GM18517 (cell line): ENCODE data around the gene PRKAR1B.
"Not testable (repeated sequence)": the region's sequence is repeated elsewhere in the genome, so short reads cannot be mapped to it uniquely, and the experiment has no call there.

Experiments
- ATAC-seq: cut with Tn5 transposase; IDR thresholded peaks from one replicate; pipeline ENCODE4 v1.9.1; 2021; ENCODE audit warnings: mild to moderate bottlenecking, moderate library complexity; ENCODE audit not compliant: unreplicated experiment

The PRKAR1B gene

DNA sequence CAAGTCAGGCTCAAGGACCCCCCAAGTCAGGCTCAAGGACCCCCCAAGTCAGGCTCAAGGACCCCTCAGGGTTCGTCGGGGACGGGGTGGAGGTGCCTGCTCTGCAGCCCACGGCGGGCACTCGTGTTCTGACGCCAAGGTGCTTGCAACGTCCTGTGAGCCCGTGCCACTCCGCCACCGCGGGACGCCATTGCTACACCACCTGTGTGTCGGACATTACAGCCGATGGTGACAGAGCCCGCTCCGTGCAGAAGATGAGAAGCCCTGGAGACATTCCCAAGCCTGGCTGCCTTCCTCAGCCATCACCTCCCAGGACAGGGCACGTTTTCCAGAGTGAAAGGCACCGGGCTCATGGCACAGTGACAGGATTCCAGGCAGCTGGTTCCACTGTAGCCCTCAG, 98.3 kb downstream of the PRKAR1B start:
- no peak for ATAC-seq

DNA sequence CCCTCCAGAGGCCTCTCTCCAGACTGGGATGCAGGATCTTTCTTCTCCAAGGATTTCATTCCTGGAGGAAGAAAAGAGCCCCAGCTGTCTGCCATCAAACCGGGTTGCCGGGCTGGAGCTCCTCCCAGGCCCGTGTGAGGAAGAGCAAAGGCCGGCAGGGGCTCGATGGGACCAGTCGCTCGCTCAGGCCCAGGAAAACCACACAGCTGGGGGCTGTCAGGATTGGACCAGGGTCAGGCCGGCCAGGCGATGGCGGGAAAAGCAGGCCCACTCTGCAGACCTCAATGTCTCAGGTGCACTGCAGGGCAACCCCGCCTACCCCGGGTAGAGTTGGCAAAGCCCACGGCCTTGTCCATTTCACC, 98.7 kb downstream of the PRKAR1B start:
- ATAC-seq = no peak

DNA sequence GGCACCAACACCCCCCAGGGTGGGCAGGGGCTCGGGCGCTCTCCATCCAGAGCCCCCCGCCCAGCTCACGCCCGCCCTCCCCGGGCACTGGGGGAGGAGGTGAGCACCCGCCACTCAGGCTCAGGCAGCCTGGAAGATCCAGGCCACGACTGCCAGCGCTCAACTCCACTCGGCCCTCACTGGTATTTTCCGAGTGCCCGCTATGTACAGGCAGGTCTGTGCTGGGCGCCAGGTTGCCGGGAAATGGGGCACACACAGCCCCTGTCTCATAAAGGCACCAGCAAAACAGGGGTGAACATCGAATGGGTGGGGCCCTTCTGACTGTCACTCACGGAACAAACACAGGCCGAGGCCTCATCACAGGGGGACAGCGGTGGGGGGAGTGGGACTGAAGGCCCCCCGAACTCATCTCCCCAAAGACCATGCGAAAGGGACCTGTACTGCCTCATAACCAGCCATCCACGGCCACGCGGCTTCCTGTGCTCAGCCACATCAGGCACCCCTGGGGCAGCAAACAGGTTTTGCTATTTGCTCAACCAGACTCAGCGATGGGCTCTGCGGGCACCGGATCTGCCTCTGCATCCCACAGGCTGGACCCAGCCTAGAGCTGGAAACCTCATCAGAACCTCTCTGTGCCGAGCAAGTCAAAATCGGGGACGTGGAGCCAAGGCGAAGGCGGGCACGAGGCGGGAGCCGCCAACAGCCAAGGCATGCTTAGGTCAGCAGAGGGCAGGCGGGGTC, 99.2 kb downstream of the PRKAR1B start:
- no peak for ATAC-seq

GRCh38 chr7:625376-625971, 101.6 kb downstream of the PRKAR1B start:
- no peak for ATAC-seq

DNA sequence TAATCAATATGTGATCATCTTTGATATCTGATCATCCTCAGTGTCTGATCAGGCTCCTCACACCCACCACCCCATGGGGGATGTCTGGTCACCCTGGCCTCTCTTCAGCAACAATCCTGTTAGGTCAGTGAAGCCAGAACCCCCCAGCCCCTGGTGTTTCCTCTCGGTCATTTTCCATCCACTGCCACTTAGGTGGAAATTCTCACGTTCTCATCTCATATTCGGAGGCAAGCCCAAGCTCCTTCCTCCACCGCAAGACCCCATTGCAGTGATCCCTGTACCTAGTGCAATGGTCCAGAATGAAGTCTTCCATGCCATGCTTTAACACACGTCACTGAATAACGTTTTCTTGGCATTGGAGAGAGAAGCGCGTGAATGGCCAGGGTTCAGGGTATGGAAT, 103.6 kb downstream of the PRKAR1B start:
- no peak for ATAC-seq

DNA sequence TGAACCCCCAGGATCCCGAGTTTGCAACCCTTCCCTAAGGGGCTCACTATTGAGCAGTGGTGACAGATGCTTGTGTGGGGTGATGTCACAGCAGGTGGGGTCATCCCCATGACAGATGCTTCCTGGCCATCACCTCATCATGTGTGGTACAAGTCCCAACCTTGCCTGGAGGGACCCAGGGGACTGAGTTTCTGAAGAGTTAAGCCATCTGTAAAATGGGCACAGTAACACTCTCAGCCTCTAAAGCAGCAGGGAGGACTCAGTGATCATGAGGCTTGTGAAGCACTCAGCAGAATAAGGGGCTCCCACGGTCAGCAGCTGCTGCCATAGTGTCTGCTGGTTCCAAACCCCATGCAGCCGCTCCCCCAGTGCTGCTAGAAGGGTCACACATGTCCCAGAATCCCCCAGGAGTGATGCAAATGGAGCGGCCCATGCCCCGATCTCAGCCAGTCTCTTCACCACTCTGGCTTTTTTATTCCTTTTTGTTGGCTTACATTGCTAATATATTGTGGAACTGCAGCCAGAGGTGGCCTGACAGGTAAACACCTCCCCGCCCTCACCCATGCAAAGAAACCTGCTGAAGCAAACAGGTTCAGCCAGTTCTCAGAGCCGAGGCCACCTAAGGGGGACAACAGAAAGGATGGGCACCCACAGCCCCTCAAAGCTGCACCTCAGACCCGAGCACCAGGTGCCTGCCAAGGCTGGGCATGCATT, 105.4 kb downstream of the PRKAR1B start:
- no peak for ATAC-seq

DNA sequence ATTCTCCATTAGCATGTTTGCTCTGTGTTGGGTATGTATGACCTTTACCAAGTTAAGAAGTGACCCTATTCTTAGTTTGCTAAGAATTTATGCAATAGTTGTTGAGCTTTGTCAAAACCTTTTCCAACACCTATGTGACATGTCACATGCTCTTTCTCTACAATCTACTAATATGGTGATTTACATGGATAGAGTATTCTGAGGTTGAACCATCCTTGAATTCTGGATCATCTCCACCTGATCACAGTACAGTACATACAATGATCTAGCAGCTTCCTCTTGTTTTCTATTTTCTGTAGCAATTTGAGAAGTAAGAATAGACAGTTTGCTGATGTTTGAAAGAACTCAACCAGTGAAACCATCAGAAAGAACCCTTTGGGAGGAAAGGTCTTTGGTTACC, 106.2 kb downstream of the PRKAR1B start:
- ATAC-seq = no peak

GRCh38 chr7:620056-620455, 107.0 kb downstream of the PRKAR1B start:
- no peak for ATAC-seq

DNA sequence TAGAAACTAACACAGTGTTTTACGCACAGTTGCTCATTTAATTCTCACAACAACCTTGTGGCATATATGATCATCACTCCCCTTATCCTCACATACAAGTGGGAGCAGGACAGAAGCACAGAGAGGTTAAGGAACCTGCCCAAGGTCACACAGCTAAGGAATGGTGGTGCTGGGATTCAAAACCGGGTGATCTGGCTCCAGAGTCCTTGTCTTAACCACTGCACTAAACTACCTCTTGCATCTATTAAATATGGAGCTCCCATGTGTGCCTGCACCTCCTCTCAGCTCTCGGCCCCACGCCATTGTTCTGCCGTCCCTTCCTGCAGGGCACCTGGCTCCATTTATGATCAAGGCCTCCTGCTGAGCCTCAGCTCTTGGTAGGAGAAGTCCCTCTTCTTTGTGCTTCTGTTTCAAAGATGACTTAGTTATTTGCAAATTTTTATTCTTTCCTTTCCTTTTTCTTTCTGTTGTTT, 107.7 kb downstream of the PRKAR1B start:
- no peak for ATAC-seq

DNA sequence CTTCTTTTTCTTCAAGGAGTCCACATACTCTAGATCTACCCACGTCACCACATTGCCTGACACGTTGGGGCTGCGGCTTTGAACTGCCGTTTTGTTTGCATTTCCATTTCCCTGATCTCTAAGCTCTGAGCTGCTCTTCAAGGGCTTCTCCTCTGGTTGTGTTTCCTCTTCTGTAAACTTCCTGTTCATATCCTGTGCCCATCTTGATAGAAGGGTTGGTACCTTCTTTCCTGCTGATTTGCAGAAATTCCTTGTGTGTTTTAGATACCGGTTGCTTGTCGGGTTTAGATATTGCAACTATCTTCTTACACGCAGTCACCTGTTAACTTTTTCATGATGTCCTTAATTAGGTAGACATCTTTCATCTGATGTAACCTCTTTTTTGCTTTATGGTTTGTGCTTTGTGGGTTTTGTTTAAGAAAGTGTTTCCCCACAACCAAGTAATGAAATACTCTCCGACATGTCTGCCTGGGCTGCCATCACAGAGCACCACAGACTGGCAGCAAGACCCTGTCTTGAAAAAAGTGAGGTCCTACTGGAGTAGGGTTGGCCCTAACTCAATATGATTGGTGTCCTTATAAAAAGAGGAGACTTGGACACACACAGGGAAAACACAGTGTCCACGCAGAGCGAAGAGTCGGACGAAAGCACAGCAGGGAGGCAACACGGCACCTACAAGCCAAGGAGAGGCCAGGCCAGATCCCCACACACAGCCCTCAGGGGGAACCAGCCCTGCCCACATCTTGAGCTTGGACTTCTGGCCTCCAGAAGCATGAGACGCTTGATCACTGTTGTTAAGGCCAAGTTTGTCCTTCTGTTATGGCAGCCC, 108.3 kb downstream of the PRKAR1B start:
- no peak for ATAC-seq

DNA sequence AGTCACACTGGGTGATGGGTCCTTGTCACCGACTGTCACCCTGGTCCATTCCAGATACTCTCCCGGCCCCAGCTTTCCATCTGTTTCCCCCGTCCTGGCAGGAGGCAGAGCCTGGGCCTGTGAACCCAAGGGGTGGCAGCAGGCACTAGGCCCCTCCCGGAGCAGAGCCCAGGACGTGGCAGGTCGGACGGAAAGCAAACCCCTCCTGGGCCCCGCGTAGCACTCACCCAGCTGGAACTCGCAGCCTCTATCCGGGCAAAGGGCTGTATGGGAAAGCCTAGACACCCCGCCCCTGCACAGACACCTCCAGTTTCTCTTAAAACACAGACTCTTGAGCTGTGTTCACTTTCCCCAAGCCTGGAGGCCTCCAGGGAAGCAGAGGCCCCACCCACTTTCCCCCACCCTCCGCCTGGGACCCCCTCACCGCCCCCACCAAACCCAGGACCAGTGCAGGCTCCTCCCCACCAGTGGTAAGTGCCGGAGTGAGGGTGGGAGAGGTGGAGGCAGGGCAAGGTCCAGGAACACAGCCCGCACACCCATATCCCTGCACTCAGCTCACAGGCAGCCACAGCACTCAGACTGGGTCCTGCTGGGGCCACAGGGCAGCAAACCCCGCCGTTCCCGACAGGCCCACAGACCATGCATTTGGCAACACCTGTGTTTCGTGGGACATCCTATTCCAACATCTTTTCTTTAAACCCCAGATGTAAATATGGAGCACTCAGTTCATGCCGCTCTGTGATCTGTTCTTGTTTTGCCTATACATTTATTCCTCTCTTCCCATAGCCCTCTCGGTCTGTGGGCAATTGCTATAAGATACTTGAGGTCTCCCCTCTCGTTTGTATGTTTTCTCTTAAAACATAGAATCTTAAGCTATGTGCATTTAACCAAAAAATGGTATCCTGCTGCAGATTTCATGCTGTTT, 109.2 kb downstream of the PRKAR1B start:
- no peak for ATAC-seq

- ATAC-seq = no peak
Observed at GRCh38 chr7:613442-614140, 113.5 kb downstream of the PRKAR1B start.

GRCh38 chr7:611837-612236, 115.2 kb downstream of the PRKAR1B start:
- not testable (repeated sequence) for ATAC-seq

- no peak for ATAC-seq
Observed at GRCh38 chr7:611281-611810, 115.7 kb downstream of the PRKAR1B start.

DNA sequence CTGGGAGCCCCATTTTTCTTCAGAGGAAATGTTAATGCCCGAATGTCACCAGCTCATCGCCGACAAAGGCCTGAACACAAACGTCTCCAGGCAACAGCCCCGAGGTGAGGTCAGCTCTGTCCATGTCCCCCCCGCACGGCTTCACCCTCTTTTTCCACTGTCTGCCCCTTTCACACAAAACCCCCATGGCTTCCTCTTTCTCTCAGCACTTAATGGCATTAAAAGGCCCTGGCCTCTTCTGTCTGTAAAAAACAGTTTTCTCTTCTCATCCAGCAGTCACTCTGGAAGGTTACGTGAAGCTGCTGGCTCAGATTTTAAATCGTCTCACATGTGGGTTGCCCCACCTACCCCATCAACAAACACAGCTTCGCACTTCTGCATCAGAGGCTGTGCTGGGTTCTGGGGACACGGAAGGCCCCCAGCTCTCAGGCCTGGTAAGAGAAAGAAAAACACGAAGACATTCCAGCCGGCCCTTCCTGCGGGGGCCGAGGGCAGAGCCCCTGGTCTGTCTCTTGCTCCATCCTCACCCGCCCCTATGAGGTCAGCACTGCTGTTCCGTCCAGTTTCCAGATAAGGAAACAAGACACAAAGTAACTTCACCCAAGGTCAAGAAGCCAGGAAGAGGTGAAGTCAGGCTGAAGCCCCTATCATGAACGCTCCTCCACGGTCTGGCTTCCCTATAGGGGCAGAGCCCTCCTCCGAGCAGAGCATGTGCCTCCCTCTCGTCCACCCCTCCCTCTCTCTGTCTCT, 116.4 kb downstream of the PRKAR1B start:
- ATAC-seq = no peak

DNA sequence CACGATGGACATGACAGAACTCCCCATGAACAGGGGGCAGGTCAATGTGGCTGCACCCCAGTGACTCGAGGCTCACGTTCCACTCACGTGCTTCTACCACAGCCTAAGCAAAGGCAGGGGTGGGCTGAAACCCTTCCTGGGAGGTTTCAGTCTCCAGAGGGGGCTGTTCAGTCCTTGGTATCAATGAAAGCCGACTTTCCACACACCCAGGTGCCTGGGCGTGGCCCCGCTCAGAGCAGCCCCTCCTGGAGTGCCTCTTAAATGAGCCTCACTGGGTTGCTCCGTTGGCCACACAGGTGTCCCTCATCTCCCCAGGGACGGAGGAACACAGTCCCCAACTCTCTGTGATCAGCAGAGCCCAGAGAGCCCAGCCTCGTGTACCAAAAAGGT, 116.9 kb downstream of the PRKAR1B start:
- no peak for ATAC-seq

GRCh38 chr7:609365-609764, 117.7 kb downstream of the PRKAR1B start:
- no peak for ATAC-seq

DNA sequence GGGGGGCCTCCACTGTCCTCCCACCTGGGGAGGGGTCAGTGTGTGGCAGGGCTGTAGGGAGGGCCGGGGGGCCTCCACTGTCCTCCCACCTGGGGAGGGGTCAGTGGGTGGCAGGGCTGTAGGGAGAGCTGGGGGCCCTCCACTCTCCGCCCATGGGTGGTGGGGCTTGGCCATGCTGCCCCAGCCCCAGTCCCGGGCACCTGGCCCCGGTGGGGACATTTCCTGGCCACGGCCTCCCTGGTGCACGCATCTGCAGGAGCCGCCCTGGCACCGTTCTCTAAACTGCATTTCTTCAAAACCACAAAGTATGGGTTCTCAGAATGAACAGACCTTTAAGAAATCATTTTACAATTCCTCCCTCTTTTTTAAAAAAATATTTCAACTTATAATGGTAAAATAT, 118.1 kb downstream of the PRKAR1B start:
- no peak for ATAC-seq

DNA sequence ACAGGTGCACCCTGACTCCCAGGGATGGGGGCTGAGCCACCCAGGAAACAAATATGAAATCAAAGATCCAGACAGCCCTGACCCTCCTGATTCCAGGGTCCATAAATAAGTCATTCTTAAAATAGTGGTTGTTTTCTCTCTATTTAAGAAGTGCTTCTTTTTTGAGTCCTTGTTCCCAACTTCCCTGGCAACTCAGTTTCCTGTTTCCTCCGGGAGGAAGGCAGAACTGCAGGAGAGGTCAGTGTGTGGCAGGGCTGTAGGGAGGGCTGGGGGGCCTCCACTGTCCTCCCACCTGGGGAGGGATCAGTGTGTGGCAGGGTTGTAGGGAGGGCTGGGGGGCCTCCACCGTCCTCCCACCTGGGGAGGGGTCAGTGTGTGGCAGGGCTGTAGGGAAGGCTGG, 118.7 kb downstream of the PRKAR1B start:
- no peak for ATAC-seq
